Measurements from ENCODE around the gene WNT8A.
"Not testable (repeated sequence)": the region's sequence is repeated elsewhere in the genome, so short reads cannot be mapped to it uniquely, and the experiment has no call there.

Gene WNT8A

GRCh38 chr5:138067945-138068344 is 15.9 kb upstream of the WNT8A start:
- DNase-seq (ENCODE audit: low spot score), result no peak
- H3K9me3 Mint-ChIP-seq, result no peaks in the 10 kb centered on the region
- no peak overlapping the region for H3K4me3 Mint-ChIP-seq
- peaks cover 6% of the 10 kb centered on the region for H3K4me1 Mint-ChIP-seq (ENCODE audit: low read depth)
- no peaks in the 10 kb centered on the region for H3K27me3 Mint-ChIP-seq (ENCODE audit: low read depth)
- no peaks in the 10 kb centered on the region for H3K36me3 Mint-ChIP-seq (ENCODE audit: low read depth)
- no peak overlapping the region for H3K27ac Mint-ChIP-seq

GRCh38 chr5:138068742-138069600 is 14.9 kb upstream of the WNT8A start:
- H3K27ac Mint-ChIP-seq, result no peak overlapping the region

GRCh38 chr5:138070026-138070425 is 13.8 kb upstream of the WNT8A start:
- H3K36me3 Mint-ChIP-seq (ENCODE audit: low read depth); DNase-seq (ENCODE audit: low spot score); H3K27me3 Mint-ChIP-seq (ENCODE audit: low read depth); H3K27ac Mint-ChIP-seq; H3K4me1 Mint-ChIP-seq (ENCODE audit: low read depth); H3K9me3 Mint-ChIP-seq; H3K4me3 Mint-ChIP-seq: not testable (repeated sequence)

More at GRCh38 chr5:138068742-138069600, 14.9 kb upstream of the WNT8A start:
- Mint-ChIP-seq H3K4me3 (no peak overlapping the region), H3K36me3 (ENCODE audit: low read depth) (no peaks in the 10 kb centered on the region), H3K9me3 (no peaks in the 10 kb centered on the region), H3K27me3 (ENCODE audit: low read depth) (no peaks in the 10 kb centered on the region), H3K4me1 (ENCODE audit: low read depth) (peaks cover 6% of the 10 kb centered on the region)
- peak; percentile 43 for DNase-seq (ENCODE audit: low spot score)

- no peak overlapping the region for H3K27ac Mint-ChIP-seq
- no peaks in the 10 kb centered on the region for H3K9me3 Mint-ChIP-seq
- H3K4me1 Mint-ChIP-seq (ENCODE audit: low read depth), result peaks cover 10% of the 10 kb centered on the region
- no peak overlapping the region for H3K4me3 Mint-ChIP-seq
- no peak for DNase-seq (ENCODE audit: low spot score)
- H3K36me3 Mint-ChIP-seq (ENCODE audit: low read depth), result no peaks in the 10 kb centered on the region
- no peaks in the 10 kb centered on the region for H3K27me3 Mint-ChIP-seq (ENCODE audit: low read depth)
Measured at GRCh38 chr5:138077064-138077696, 6.7 kb upstream of the WNT8A start.

- Mint-ChIP-seq H3K36me3 (ENCODE audit: low read depth) (no peaks in the 10 kb centered on the region), H3K4me3 (no peak overlapping the region), H3K9me3 (no peaks in the 10 kb centered on the region), H3K27me3 (ENCODE audit: low read depth) (no peaks in the 10 kb centered on the region), H3K27ac (no peak overlapping the region), H3K4me1 (ENCODE audit: low read depth) (peaks cover 10% of the 10 kb centered on the region)
- DNase-seq (ENCODE audit: low spot score), result no peak
Measured at GRCh38 chr5:138078006-138078643, 5.7 kb upstream of the WNT8A start.

- Mint-ChIP-seq H3K36me3 (ENCODE audit: low read depth) (no peaks in the 10 kb centered on the region), H3K4me1 (ENCODE audit: low read depth) (peaks cover 10% of the 10 kb centered on the region), H3K27me3 (ENCODE audit: low read depth) (no peaks in the 10 kb centered on the region), H3K27ac (no peak overlapping the region), H3K4me3 (no peak overlapping the region), H3K9me3 (no peaks in the 10 kb centered on the region)
- DNase-seq (ENCODE audit: low spot score), result no peak
Measured at GRCh38 chr5:138082033-138082432, 1.8 kb upstream of the WNT8A start.

- Mint-ChIP-seq H3K36me3 (ENCODE audit: low read depth) (no peaks in the 10 kb centered on the region), H3K4me3 (no peak overlapping the region), H3K4me1 (ENCODE audit: low read depth) (peaks cover 33% of the 10 kb centered on the region), H3K27me3 (ENCODE audit: low read depth) (no peaks in the 10 kb centered on the region), H3K27ac (no peak overlapping the region), H3K9me3 (no peaks in the 10 kb centered on the region)
- DNase-seq (ENCODE audit: low spot score), result no peak
Measured at GRCh38 chr5:138091685-138092084, 7.9 kb downstream of the WNT8A start.

- no peak overlapping the region for H3K4me3 Mint-ChIP-seq
- DNase-seq (ENCODE audit: low spot score), result no peak
- H3K36me3 Mint-ChIP-seq (ENCODE audit: low read depth), result no peaks in the 10 kb centered on the region
- no peaks in the 10 kb centered on the region for H3K27me3 Mint-ChIP-seq (ENCODE audit: low read depth)
- peaks cover 39% of the 10 kb centered on the region for H3K4me1 Mint-ChIP-seq (ENCODE audit: low read depth)
- H3K9me3 Mint-ChIP-seq, result no peaks in the 10 kb centered on the region
- no peak overlapping the region for H3K27ac Mint-ChIP-seq
Measured at GRCh38 chr5:138092301-138092700, 8.5 kb downstream of the WNT8A start.

GRCh38 chr5:138093036-138093435 is 9.2 kb downstream of the WNT8A start:
- Mint-ChIP-seq H3K4me1 (ENCODE audit: low read depth) (peaks cover 42% of the 10 kb centered on the region), H3K27ac (peak overlapping the region; percentile 3), H3K27me3 (ENCODE audit: low read depth) (no peaks in the 10 kb centered on the region), H3K9me3 (no peaks in the 10 kb centered on the region), H3K36me3 (ENCODE audit: low read depth) (no peaks in the 10 kb centered on the region), H3K4me3 (no peak overlapping the region)
- no peak for DNase-seq (ENCODE audit: low spot score)

GRCh38 chr5:138095100-138095907 is 11.5 kb downstream of the WNT8A start:
- Mint-ChIP-seq H3K4me3 (no peak overlapping the region), H3K9me3 (no peaks in the 10 kb centered on the region), H3K4me1 (ENCODE audit: low read depth) (peaks cover 42% of the 10 kb centered on the region), H3K36me3 (ENCODE audit: low read depth) (no peaks in the 10 kb centered on the region), H3K27ac (peak overlapping the region; percentile 38), H3K27me3 (ENCODE audit: low read depth) (no peaks in the 10 kb centered on the region)
- no peak for DNase-seq (ENCODE audit: low spot score)

GRCh38 chr5:138096363-138096762 is 12.5 kb downstream of the WNT8A start:
- Mint-ChIP-seq H3K4me3 (no peak overlapping the region), H3K9me3 (no peaks in the 10 kb centered on the region), H3K36me3 (ENCODE audit: low read depth) (no peaks in the 10 kb centered on the region), H3K4me1 (ENCODE audit: low read depth) (peaks cover 42% of the 10 kb centered on the region), H3K27ac (peak overlapping the region; percentile 16), H3K27me3 (ENCODE audit: low read depth) (no peaks in the 10 kb centered on the region)
- no peak for DNase-seq (ENCODE audit: low spot score)

- no peak for DNase-seq (ENCODE audit: low spot score)
- no peaks in the 10 kb centered on the region for H3K36me3 Mint-ChIP-seq (ENCODE audit: low read depth)
- H3K9me3 Mint-ChIP-seq, result no peaks in the 10 kb centered on the region
- H3K4me3 Mint-ChIP-seq, result no peak overlapping the region
- H3K4me1 Mint-ChIP-seq (ENCODE audit: low read depth), result peaks cover 44% of the 10 kb centered on the region
- H3K27ac Mint-ChIP-seq, result peak overlapping the region; percentile 44
- no peaks in the 10 kb centered on the region for H3K27me3 Mint-ChIP-seq (ENCODE audit: low read depth)
Measured at GRCh38 chr5:138096997-138097828, 13.4 kb downstream of the WNT8A start.
